ENCODE measurements around the gene ERG. TPM values are rescaled to one million over a fixed set of nuclear protein-coding genes. Genes with fewer than 3 reads are reported as not detected.

The ERG gene
- total and polyA plus RNA-seq, 2 experiments from 2014 or later = 0.14 to 0.44 TPM

DNA sequence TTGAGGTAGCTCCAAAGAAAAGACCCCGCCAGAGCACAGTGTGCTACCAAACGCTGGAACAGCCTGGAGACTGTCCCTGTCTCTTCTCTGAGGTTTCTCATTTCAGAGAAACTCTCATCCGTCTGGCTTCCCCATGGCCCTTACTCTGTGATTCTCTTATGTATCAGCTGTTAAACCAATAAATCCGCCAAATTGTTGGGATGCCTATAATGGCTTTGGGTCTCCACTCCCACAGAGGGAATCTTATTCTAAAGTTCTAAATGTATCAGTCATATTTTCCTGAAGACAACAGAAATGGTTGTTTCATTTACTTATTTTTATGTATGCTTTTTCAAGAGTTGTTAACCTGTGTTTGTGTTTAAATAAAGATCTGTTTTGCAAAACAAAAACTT lies 4.0 kb downstream of the ERG start:
- Mint-ChIP-seq H3K9me3 (no peaks in the 10 kb centered on the region), H3K4me3 (no peak overlapping the region), H3K27me3 (ENCODE audit: insufficient read depth, low read depth, poor library complexity) (peaks cover 2% of the 10 kb centered on the region), H3K4me1 (peaks cover 56% of the 10 kb centered on the region), H3K36me3 (ENCODE audit: low read depth) (no peaks in the 10 kb centered on the region), H3K27ac (no peak overlapping the region; the same call in 1 of the 2 replicates)
- Histone ChIP-seq H2AFZ (no peak overlapping the region), H3K4me2 (no peak overlapping the region), H3K36me3 (ENCODE audit: insufficient read depth) (no peaks in the 10 kb centered on the region), H3K4me1 (ENCODE audit: insufficient read depth) (peaks cover 17% of the 10 kb centered on the region), H3F3A (replicated peaks; ENCODE audit: low read depth) (no peaks in the 10 kb centered on the region), H3K27me3 (ENCODE audit: insufficient read depth) (no peaks in the 10 kb centered on the region), H3K4me3 (no peak overlapping the region), H3K79me2 (replicated peaks; ENCODE audit: insufficient read depth) (no peaks in the 10 kb centered on the region), H4K20me1 (replicated peaks; ENCODE audit: insufficient read depth) (no peaks in the 10 kb centered on the region), H3K27ac (ENCODE audit: low read depth) (no peak overlapping the region), H3K9me2 (ENCODE audit: insufficient read depth) (no peaks in the 10 kb centered on the region)
- TF ChIP-seq CREB1 (CRISPR knock-in tag; IDR thresholded peaks at IDR 0.05; ENCODE audit: low read depth) (no peak), EZH2phosphoT487 (IDR thresholded peaks at IDR 0.05; ENCODE audit: unreplicated experiment) (no peak), NANOG (IDR thresholded peaks at IDR 0.05; ENCODE audit: borderline replicate concordance) (no peak)
- TF ChIP-seq, protein P1, sequence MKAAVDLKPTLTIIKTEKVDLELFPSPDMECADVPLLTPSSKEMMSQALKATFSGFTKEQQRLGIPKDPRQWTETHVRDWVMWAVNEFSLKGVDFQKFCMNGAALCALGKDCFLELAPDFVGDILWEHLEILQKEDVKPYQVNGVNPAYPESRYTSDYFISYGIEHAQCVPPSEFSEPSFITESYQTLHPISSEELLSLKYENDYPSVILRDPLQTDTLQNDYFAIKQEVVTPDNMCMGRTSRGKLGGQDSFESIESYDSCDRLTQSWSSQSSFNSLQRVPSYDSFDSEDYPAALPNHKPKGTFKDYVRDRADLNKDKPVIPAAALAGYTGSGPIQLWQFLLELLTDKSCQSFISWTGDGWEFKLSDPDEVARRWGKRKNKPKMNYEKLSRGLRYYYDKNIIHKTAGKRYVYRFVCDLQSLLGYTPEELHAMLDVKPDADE (IDR thresholded peaks at IDR 0.05) = no peak
- TF ChIP-seq, protein P2, sequence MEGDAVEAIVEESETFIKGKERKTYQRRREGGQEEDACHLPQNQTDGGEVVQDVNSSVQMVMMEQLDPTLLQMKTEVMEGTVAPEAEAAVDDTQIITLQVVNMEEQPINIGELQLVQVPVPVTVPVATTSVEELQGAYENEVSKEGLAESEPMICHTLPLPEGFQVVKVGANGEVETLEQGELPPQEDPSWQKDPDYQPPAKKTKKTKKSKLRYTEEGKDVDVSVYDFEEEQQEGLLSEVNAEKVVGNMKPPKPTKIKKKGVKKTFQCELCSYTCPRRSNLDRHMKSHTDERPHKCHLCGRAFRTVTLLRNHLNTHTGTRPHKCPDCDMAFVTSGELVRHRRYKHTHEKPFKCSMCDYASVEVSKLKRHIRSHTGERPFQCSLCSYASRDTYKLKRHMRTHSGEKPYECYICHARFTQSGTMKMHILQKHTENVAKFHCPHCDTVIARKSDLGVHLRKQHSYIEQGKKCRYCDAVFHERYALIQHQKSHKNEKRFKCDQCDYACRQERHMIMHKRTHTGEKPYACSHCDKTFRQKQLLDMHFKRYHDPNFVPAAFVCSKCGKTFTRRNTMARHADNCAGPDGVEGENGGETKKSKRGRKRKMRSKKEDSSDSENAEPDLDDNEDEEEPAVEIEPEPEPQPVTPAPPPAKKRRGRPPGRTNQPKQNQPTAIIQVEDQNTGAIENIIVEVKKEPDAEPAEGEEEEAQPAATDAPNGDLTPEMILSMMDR (conservative IDR thresholded peaks at IDR 0.05; ENCODE audit: low read depth in 2 of 2) = no peak
- TF ChIP-seq, protein P3, sequence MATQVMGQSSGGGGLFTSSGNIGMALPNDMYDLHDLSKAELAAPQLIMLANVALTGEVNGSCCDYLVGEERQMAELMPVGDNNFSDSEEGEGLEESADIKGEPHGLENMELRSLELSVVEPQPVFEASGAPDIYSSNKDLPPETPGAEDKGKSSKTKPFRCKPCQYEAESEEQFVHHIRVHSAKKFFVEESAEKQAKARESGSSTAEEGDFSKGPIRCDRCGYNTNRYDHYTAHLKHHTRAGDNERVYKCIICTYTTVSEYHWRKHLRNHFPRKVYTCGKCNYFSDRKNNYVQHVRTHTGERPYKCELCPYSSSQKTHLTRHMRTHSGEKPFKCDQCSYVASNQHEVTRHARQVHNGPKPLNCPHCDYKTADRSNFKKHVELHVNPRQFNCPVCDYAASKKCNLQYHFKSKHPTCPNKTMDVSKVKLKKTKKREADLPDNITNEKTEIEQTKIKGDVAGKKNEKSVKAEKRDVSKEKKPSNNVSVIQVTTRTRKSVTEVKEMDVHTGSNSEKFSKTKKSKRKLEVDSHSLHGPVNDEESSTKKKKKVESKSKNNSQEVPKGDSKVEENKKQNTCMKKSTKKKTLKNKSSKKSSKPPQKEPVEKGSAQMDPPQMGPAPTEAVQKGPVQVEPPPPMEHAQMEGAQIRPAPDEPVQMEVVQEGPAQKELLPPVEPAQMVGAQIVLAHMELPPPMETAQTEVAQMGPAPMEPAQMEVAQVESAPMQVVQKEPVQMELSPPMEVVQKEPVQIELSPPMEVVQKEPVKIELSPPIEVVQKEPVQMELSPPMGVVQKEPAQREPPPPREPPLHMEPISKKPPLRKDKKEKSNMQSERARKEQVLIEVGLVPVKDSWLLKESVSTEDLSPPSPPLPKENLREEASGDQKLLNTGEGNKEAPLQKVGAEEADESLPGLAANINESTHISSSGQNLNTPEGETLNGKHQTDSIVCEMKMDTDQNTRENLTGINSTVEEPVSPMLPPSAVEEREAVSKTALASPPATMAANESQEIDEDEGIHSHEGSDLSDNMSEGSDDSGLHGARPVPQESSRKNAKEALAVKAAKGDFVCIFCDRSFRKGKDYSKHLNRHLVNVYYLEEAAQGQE (IDR thresholded peaks at IDR 0.05; ENCODE audit: unreplicated experiment) = no peak
- no peak for ATAC-seq
- no peak for DNase-seq (ENCODE audit: low spot score)

DNA sequence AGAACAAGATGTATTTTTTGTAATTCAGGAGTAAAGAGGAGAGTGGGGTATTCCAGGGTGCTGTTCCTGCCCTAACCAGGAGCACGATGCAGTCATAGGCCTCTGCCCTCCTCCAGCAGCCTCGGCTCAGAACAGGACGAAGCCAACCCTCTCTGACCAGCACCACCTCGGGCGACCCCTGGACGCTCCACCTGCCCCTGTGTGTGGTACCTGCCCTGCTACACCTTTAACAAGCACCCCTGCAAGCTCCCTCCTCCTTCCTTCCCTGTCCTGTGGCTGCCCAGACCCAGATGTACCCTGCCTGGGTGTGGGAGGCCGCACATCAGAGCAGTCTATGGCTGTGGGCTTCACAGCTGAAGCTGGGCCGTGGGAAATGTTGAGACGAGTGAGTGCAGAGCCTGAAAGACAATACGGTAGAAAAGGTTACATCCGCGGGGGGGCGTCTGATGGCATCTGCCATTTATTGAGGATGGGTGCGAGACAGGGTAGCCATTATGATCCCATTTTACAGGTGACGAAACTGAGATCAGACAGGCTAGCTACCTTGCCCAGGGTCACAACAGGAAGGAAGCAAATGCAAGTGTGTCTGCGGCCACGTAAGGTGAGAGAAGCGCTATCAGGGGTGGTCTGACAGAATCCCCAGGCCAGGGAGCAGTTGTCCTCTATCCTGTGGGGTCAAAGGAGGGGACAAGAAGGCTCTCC lies 4.6 kb downstream of the ERG start:
- H3K79me2 ChIP-seq (replicated peaks; ENCODE audit: insufficient read depth) = no peaks in the 10 kb centered on the region
- TF ChIP-seq CREB1 (CRISPR knock-in tag; IDR thresholded peaks at IDR 0.05; ENCODE audit: low read depth) (no peak), STAT1 (IDR thresholded peaks at IDR 0.05; ENCODE audit: unreplicated experiment) (no peak), ZNF114 (CRISPR knock-in tag; IDR thresholded peaks at IDR 0.05) (no peak)
- TF ChIP-seq, protein P3 (IDR thresholded peaks at IDR 0.05; ENCODE audit: unreplicated experiment) = no peak

More for the DNA sequence above, 4.6 kb downstream of the ERG start:
- H3K4me3 Mint-ChIP-seq = no peak overlapping the region
- Histone ChIP-seq H3K27me3 (ENCODE audit: insufficient read depth) (no peaks in the 10 kb centered on the region), H3K9me2 (ENCODE audit: insufficient read depth) (no peaks in the 10 kb centered on the region), H3K27ac (ENCODE audit: low read depth) (no peak overlapping the region), H3K4me3 (no peak overlapping the region), H3K4me2 (no peak overlapping the region), H3K4me1 (ENCODE audit: insufficient read depth) (peaks cover 23% of the 10 kb centered on the region), H4K20me1 (replicated peaks; ENCODE audit: insufficient read depth) (no peaks in the 10 kb centered on the region), H3K36me3 (ENCODE audit: insufficient read depth) (no peaks in the 10 kb centered on the region), H2AFZ (no peak overlapping the region), H3F3A (replicated peaks; ENCODE audit: low read depth) (no peaks in the 10 kb centered on the region)
- H3K27me3 Mint-ChIP-seq (ENCODE audit: insufficient read depth, low read depth, poor library complexity) = peaks cover 2% of the 10 kb centered on the region
- peak; percentile 11; the same call in 2 of the 3 replicates for ATAC-seq
- peak overlapping the region; percentile 2; the same call in 1 of the 2 replicates for H3K27ac Mint-ChIP-seq
- peaks cover 61% of the 10 kb centered on the region for H3K4me1 Mint-ChIP-seq
- H3K36me3 Mint-ChIP-seq (ENCODE audit: low read depth) = no peaks in the 10 kb centered on the region
- no peaks in the 10 kb centered on the region for H3K9me3 Mint-ChIP-seq
- no peak for DNase-seq (ENCODE audit: low spot score)
